Stimulated activated CD8-positive, alpha-beta memory T cell treated with anti-CD3 and anti-CD28 coated beads, Interleukin-7, amount 100 ng/mL, for 1 hour (primary cell): ENCODE data around the gene LORICRIN.

Source experiments
- DNase-seq, 2 donors: peaks; one replicate each; pipeline ENCODE4 v3.0.0-alpha.2; 2020; ENCODE audit warnings: low read depth in 2 of 2

The LORICRIN gene

GRCh38 chr1:153306303-153307220, 47.1 kb downstream of the LORICRIN start:
- no peak for DNase-seq

DNA sequence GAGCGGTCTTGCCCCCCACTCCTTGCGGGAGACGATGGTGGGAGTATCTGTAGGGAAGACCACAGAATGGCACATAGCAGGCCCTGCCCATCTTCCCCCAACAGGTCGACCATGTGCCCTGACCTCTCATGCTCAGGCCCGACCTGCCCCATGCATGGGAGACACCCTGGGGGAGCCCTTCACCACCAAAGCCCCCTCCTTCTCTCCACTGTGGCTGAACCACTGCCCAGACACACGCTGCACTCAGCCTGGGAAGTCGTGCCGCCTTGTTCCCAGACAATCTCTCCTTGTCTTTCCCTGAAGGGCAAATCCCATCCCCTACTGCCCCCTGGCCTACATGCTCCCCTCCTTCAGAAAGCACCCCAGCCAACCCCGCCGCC, 47.7 kb downstream of the LORICRIN start:
- no peak for DNase-seq

- DNase-seq = no peak
Observed at GRCh38 chr1:153308540-153308939, 49.1 kb downstream of the LORICRIN start.

DNA sequence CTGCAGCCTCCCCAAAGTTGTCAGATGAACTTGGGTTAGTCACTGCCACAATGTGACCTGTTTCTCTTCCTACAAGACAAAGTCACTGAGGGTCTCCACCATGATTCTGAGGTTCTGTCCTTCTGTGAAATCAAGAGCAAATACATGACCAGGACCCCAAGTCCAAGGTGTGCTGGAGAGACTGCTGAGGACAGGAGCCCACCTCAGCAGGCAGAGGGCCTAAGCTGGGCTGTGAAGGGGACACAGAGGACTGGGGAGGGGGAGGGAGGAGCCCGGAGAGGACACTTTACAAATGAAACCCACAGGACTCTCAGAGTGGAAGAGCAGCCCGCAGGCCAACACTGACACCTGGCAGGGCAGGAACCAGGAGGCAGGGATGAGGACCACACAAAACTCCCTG, 50.0 kb downstream of the LORICRIN start:
- DNase-seq = no peak

GRCh38 chr1:153310526-153310925, 51.0 kb downstream of the LORICRIN start:
- no peak for DNase-seq
